HEK293 (cell line): ENCODE results near the gene TSPAN1.

ENCODE experiments used
- GLIS1 ChIP-seq: fragments of 450-650 bp; formaldehyde crosslinking; IDR thresholded peaks from 2 replicates; pipeline ENCODE4 v1.5.1; 2016; ENCODE audit warnings: missing biosample characterization, missing genetic modification characterization
- HOXC10 ChIP-seq: sonication (generic); formaldehyde crosslinking; IDR thresholded peaks from 2 replicates; pipeline ENCODE4 v1.8.1; 2023; ENCODE audit warnings: mild to moderate bottlenecking, missing genetic modification reagents
- RBAK ChIP-seq: fragments of 450-650 bp; formaldehyde crosslinking; IDR thresholded peaks from 2 replicates; pipeline ENCODE4 v1.5.1; 2016; ENCODE audit warnings: missing biosample characterization, missing genetic modification characterization
- REST ChIP-seq: fragments of 450-650 bp; formaldehyde crosslinking; IDR thresholded peaks from 2 replicates; pipeline ENCODE4 v1.5.1; 2016; ENCODE audit warnings: missing biosample characterization, missing genetic modification characterization
- SALL2 ChIP-seq: fragments of 450-650 bp; formaldehyde crosslinking; IDR thresholded peaks from 2 replicates; pipeline ENCODE4 v1.5.0; 2017; ENCODE audit warnings: missing biosample characterization, mild to moderate bottlenecking, missing genetic modification characterization, borderline replicate concordance
- TCF7L2 ChIP-seq: IDR thresholded peaks from 2 replicates; pipeline ENCODE4 v1.6.1; 2011; ENCODE audit warnings: low read depth, mild to moderate bottlenecking, inconsistent platforms, low read length, moderate library complexity, borderline replicate concordance
- TRIM28 ChIP-seq: IDR thresholded peaks from 2 replicates; pipeline ENCODE4 v1.6.1; 2011; ENCODE audit warnings: low read length, control low read depth, borderline replicate concordance
- ZBTB10 ChIP-seq: fragments of 450-650 bp; formaldehyde crosslinking; IDR thresholded peaks from 2 replicates; pipeline ENCODE4 v1.5.1; 2016; ENCODE audit warnings: missing biosample characterization, missing genetic modification characterization
- ZFP3 ChIP-seq: fragments of 450-650 bp; formaldehyde crosslinking; IDR thresholded peaks from 2 replicates; pipeline ENCODE4 v1.5.1; 2016; ENCODE audit warnings: low read depth, missing biosample characterization, missing genetic modification characterization
- ZFP37 ChIP-seq: fragments of 450-650 bp; formaldehyde crosslinking; IDR thresholded peaks from 2 replicates; pipeline ENCODE4 v1.5.1; 2016; ENCODE audit warnings: missing biosample characterization, missing genetic modification characterization
- ZIC2 ChIP-seq: fragments of 450-650 bp; formaldehyde crosslinking; IDR thresholded peaks from 2 replicates; pipeline ENCODE4 v1.5.1; 2016; ENCODE audit warnings: missing biosample characterization, missing genetic modification characterization
- ZNF112 ChIP-seq: fragments of 450-650 bp; formaldehyde crosslinking; IDR thresholded peaks from 2 replicates; pipeline ENCODE4 v1.5.0; 2017; ENCODE audit warnings: missing biosample characterization, missing genetic modification characterization
- ZNF155 ChIP-seq: fragments of 450-650 bp; formaldehyde crosslinking; IDR thresholded peaks from 2 replicates; pipeline ENCODE4 v1.5.1; 2016; ENCODE audit warnings: missing biosample characterization, missing genetic modification characterization
- ZNF16 ChIP-seq: fragments of 450-650 bp; formaldehyde crosslinking; IDR thresholded peaks from 2 replicates; pipeline ENCODE4 v1.5.1; 2016; ENCODE audit warnings: low read depth, missing biosample characterization, missing genetic modification characterization
- ZNF169 ChIP-seq: fragments of 450-650 bp; formaldehyde crosslinking; IDR thresholded peaks from 2 replicates; pipeline ENCODE4 v1.5.1; 2016; ENCODE audit warnings: missing biosample characterization, missing genetic modification characterization
- ZNF2 ChIP-seq: fragments of 450-650 bp; formaldehyde crosslinking; IDR thresholded peaks from 2 replicates; pipeline ENCODE4 v1.5.1; 2016; ENCODE audit warnings: missing biosample characterization, missing genetic modification characterization
- ZNF24 ChIP-seq: fragments of 450-650 bp; formaldehyde crosslinking; IDR thresholded peaks from 2 replicates; pipeline ENCODE4 v1.5.1; 2016; ENCODE audit warnings: missing biosample characterization, missing genetic modification characterization
- ZNF530 ChIP-seq: fragments of 450-650 bp; formaldehyde crosslinking; IDR thresholded peaks from 2 replicates; pipeline ENCODE4 v1.5.1; 2016; ENCODE audit warnings: low read depth, missing biosample characterization, missing genetic modification characterization
- ZNF544 ChIP-seq: fragments of 450-650 bp; formaldehyde crosslinking; IDR thresholded peaks from 2 replicates; pipeline ENCODE4 v1.5.0; 2017; ENCODE audit warnings: missing biosample characterization, missing genetic modification characterization
- ZNF624 ChIP-seq: fragments of 450-650 bp; formaldehyde crosslinking; IDR thresholded peaks from 2 replicates; pipeline ENCODE4 v1.5.1; 2017; ENCODE audit warnings: missing biosample characterization, missing genetic modification characterization
- ZNF626 ChIP-seq: fragments of 450-650 bp; sonication (Bioruptor Pico); formaldehyde crosslinking; IDR thresholded peaks from 2 replicates; pipeline ENCODE4 v1.5.1; 2018; ENCODE audit warnings: missing biosample characterization, missing genetic modification characterization, inconsistent platforms
- ZNF658 ChIP-seq: fragments of 450-650 bp; formaldehyde crosslinking; IDR thresholded peaks from 2 replicates; pipeline ENCODE4; 2016; ENCODE audit warnings: missing biosample characterization, missing genetic modification characterization
- ZNF701 ChIP-seq: fragments of 450-650 bp; formaldehyde crosslinking; IDR thresholded peaks from 2 replicates; pipeline ENCODE4 v1.5.1; 2016; ENCODE audit warnings: missing biosample characterization, missing genetic modification characterization
- ZNF707 ChIP-seq: fragments of 450-650 bp; formaldehyde crosslinking; IDR thresholded peaks from 2 replicates; pipeline ENCODE4 v1.5.1; 2016; ENCODE audit warnings: missing biosample characterization, missing genetic modification characterization
- ZNF747 ChIP-seq: fragments of 450-650 bp; formaldehyde crosslinking; IDR thresholded peaks from 2 replicates; pipeline ENCODE4 v1.5.1; 2016; ENCODE audit warnings: missing biosample characterization, missing genetic modification characterization
- ZNF776 ChIP-seq: fragments of 450-650 bp; formaldehyde crosslinking; IDR thresholded peaks from 2 replicates; pipeline ENCODE4 v1.5.0; 2017; ENCODE audit warnings: missing biosample characterization, missing genetic modification characterization, borderline replicate concordance
- ZNF791 ChIP-seq: fragments of 450-650 bp; formaldehyde crosslinking; IDR thresholded peaks from 2 replicates; pipeline ENCODE4 v1.5.1; 2016; ENCODE audit warnings: missing biosample characterization, missing genetic modification characterization
- ZSCAN16 ChIP-seq: fragments of 450-650 bp; formaldehyde crosslinking; IDR thresholded peaks from 2 replicates; pipeline ENCODE4 v1.5.1; 2016; ENCODE audit warnings: missing biosample characterization, missing genetic modification characterization
- TF ChIP-seq, protein P1 (sequence below): fragments of 450-650 bp; formaldehyde crosslinking; IDR thresholded peaks from 2 replicates; pipeline ENCODE4 v1.5.1; 2017; ENCODE audit warnings: missing biosample characterization, missing genetic modification characterization
- TF ChIP-seq, protein P2 (sequence below): fragments of 450-650 bp; formaldehyde crosslinking; IDR thresholded peaks from 2 replicates; pipeline ENCODE4 v1.5.1; 2016; ENCODE audit warnings: missing biosample characterization, missing genetic modification characterization
- TF ChIP-seq, protein P3 (sequence below): IDR thresholded peaks from 2 replicates; pipeline ENCODE4 v1.6.1; 2011; ENCODE audit warnings: mild to moderate bottlenecking, low read depth, low read length, borderline replicate concordance

Gene TSPAN1

DNA sequence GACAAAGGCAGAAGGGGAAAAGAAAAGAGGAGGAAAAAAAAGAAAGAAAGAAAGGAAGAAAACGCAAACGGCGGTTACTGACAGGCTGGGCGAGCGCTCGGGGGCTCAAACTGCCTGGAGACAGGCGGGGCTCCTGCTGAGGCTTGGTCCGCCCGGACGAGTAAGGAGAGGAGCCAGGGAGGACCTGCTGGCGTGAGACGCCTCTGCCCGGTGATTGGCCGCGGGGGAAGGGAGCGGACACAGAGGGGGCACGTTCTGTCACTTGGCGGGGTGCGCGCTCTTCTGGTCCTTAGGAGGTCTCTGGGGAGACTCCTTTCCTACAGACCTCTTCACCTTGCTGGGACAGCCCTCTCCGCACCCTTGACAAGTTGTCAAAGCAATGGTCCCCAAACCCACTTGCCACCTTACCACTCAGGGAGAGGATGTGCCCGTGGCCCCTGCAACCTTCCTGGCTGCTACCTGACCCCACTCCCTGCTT is 41.7 kb upstream of the TSPAN1 start (continued):
- no peak for TF ChIP-seq SALL2 (tag by site-specific recombination)
- no peak for TF ChIP-seq ZNF24 (tag by site-specific recombination)
- no peak for TF ChIP-seq ZNF658 (tag by site-specific recombination)
- TF ChIP-seq, protein P1, sequence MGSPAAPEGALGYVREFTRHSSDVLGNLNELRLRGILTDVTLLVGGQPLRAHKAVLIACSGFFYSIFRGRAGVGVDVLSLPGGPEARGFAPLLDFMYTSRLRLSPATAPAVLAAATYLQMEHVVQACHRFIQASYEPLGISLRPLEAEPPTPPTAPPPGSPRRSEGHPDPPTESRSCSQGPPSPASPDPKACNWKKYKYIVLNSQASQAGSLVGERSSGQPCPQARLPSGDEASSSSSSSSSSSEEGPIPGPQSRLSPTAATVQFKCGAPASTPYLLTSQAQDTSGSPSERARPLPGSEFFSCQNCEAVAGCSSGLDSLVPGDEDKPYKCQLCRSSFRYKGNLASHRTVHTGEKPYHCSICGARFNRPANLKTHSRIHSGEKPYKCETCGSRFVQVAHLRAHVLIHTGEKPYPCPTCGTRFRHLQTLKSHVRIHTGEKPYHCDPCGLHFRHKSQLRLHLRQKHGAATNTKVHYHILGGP, result no peak
- TF ChIP-seq GLIS1 (tag by site-specific recombination), result peak; percentile 71
- TF ChIP-seq REST (tag by site-specific recombination), result no peak
- TF ChIP-seq ZSCAN16, result no peak
- TF ChIP-seq ZBTB10 (tag by site-specific recombination), result peak; percentile 78; the same call in 1 of the 2 replicates
- no peak for TF ChIP-seq ZNF530 (tag by site-specific recombination)
- TF ChIP-seq RBAK (tag by site-specific recombination), result no peak
- TF ChIP-seq ZNF707 (tag by site-specific recombination), result no peak
- TF ChIP-seq HOXC10, result no peak
- no peak for TF ChIP-seq ZNF624
- TF ChIP-seq ZNF2 (tag by site-specific recombination), result no peak
- TF ChIP-seq ZNF544, result no peak
- TF ChIP-seq TCF7L2, result no peak
- TF ChIP-seq TRIM28, result no peak
- TF ChIP-seq ZNF112 (tag by site-specific recombination), result no peak
- TF ChIP-seq ZNF747 (tag by site-specific recombination), result no peak
- TF ChIP-seq, protein P2, sequence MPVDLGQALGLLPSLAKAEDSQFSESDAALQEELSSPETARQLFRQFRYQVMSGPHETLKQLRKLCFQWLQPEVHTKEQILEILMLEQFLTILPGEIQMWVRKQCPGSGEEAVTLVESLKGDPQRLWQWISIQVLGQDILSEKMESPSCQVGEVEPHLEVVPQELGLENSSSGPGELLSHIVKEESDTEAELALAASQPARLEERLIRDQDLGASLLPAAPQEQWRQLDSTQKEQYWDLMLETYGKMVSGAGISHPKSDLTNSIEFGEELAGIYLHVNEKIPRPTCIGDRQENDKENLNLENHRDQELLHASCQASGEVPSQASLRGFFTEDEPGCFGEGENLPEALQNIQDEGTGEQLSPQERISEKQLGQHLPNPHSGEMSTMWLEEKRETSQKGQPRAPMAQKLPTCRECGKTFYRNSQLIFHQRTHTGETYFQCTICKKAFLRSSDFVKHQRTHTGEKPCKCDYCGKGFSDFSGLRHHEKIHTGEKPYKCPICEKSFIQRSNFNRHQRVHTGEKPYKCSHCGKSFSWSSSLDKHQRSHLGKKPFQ (tag by site-specific recombination), result no peak
- no peak; the same call in 1 of the 2 replicates for TF ChIP-seq ZIC2 (tag by site-specific recombination)
- TF ChIP-seq, protein P3, sequence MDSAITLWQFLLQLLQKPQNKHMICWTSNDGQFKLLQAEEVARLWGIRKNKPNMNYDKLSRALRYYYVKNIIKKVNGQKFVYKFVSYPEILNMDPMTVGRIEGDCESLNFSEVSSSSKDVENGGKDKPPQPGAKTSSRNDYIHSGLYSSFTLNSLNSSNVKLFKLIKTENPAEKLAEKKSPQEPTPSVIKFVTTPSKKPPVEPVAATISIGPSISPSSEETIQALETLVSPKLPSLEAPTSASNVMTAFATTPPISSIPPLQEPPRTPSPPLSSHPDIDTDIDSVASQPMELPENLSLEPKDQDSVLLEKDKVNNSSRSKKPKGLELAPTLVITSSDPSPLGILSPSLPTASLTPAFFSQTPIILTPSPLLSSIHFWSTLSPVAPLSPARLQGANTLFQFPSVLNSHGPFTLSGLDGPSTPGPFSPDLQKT, result no peak
- no peak for TF ChIP-seq ZNF155 (tag by site-specific recombination)
- no peak for TF ChIP-seq ZNF776 (tag by site-specific recombination)
- no peak for TF ChIP-seq ZNF169 (tag by site-specific recombination)
- no peak for TF ChIP-seq ZNF791 (tag by site-specific recombination)
- TF ChIP-seq ZNF701, result no peak
- TF ChIP-seq ZFP3 (tag by site-specific recombination), result no peak
- no peak for TF ChIP-seq ZNF626 (tag by site-specific recombination)
- no peak for TF ChIP-seq ZNF16
- no peak for TF ChIP-seq ZFP37 (tag by site-specific recombination)
